TTC549 (cell line): ENCODE data around the gene GRM8.

Experiments used
- FAIRE-seq: peaks from 2 replicates; lab custom pipeline; 2012; peaks lifted over from hg19 to GRCh38; lab: Jason Lieb, UNC

Gene GRM8

GRCh38 chr7:126424985-126425384 is 827.8 kb downstream of the GRM8 start:
- no peak for FAIRE-seq

DNA sequence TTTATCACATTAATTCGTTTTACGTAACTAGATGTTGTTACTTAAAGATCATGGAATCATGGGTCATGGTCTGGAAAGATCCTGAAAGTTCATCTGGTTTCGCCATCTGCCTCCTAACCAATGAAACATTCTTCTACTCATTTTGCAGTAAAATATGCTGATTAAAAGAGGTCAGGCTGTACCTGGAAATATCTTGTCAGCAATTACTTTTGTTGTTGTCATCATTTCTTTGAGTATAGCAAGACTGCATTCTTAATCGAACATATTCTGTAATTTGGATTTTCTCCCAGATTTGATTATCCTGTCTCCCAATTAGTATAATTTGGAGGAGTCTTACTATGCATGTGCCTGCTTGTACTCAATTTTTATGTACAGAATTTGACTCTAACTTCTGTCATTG is 833.7 kb downstream of the GRM8 start:
- FAIRE-seq, result no peak

- no peak for FAIRE-seq
These were observed 840.8 kb downstream of the GRM8 start for GRCh38 chr7:126411821-126412383.

DNA sequence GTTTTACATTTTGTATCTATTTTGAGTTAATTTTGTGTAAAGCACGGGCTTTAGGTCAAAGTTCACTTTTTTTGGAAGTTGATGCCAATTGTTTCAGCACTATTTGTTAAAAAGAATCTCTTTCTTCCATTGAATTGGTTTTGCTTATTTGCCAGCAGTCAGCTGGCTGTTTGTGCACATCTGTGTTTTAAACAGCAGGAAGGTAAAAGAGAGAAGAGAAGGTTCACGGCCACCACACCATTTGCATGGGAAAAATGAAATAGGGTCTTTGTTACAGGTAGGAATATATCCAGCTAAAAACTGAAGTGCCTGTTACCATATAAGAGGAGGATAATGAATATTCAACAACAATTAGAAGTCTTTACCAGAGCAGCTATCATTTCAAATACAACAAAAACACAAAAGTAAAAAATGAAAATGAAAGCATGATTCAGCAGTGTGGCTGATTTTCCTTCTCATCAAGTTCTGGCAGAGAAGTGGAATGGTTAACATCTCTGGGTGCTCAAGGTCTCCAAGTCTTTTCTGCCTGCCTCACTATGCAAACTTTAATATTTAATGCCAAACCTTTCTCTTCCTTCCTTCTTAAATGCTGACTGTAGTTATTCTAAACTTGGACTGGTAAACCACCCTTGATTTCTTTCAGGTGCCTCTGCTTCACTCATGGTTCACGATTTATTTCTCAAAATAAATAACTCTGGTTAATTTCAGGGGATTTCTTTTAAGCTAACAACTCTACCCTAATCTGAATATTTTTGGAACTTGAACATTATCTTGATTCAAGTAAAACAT is 841.5 kb downstream of the GRM8 start:
- no peak for FAIRE-seq

GRCh38 chr7:126403040-126403439 is 849.7 kb downstream of the GRM8 start:
- no peak for FAIRE-seq

- no peak for FAIRE-seq
These were observed 850.8 kb downstream of the GRM8 start for GRCh38 chr7:126401918-126402317.

DNA sequence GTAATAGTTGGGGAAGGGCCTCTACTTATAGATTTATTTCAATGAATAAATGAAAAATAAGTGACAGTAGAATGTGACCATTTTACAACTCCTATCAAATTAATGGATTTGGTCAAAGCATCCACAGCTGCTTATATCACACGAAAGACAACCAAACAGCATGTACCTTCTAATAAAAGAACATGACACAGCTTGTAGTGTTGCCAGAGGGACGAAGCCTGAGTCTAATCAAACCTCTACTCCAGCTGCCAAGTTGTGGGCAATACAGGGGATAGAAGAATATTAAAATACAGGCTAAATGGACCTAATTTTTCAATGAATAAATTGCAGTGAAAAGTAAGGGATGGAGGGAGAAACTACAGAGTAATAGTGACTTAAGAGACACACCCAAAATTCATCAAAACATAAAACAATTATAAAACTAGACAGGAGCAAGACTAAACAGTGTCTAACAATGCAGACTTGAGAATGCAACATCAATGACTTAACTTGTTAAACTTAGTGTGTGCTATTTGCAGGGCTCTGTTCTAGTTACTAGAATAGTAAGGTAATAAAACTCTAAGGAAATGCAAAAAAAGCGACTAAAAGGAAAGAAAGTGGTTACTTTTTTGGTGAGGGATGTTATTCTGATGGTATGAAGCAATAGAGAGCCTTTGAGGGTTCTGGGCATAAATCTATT is 853.8 kb downstream of the GRM8 start:
- FAIRE-seq, result no peak

GRCh38 chr7:126398285-126398684 is 854.5 kb downstream of the GRM8 start:
- no peak for FAIRE-seq

GRCh38 chr7:126394406-126394805 is 858.3 kb downstream of the GRM8 start:
- FAIRE-seq, result no peak
